ENCODE data around the gene IL19.

The IL19 gene

GRCh38 chr1:206751891-206752290 lies 18.7 kb upstream of the IL19 start:
- Histone ChIP-seq H3K9ac (ENCODE audit: low read length) (no peak overlapping the region), H3K79me2 (ENCODE audit: low read length) (no peaks in the 10 kb centered on the region), H3K36me3 (replicated peaks; ENCODE audit: low read depth, low read length) (no peaks in the 10 kb centered on the region), H4K20me1 (ENCODE audit: insufficient read depth, low read length) (no peaks in the 10 kb centered on the region), H3K4me3 (ENCODE audit: low read length) (no peak overlapping the region), H3K27ac (ENCODE audit: low read length) (no peak overlapping the region), H2AFZ (ENCODE audit: low read depth, low read length) (no peak overlapping the region), H3K27me3 (ENCODE audit: low read depth, low read length) (0 out of 2 replicates have a peak, but pooled peaks cover 9% of the 10 kb centered on the region), H3K9me3 (ENCODE audit: insufficient read depth, low read length) (no peaks in the 10 kb centered on the region), H3K4me2 (ENCODE audit: low read length) (no peak overlapping the region), H3K4me1 (ENCODE audit: low read length) (0 out of 2 replicates have a peak, but pooled peaks cover 2% of the 10 kb centered on the region)
- TF ChIP-seq EZH2phosphoT487 (IDR thresholded peaks at IDR 0.05; ENCODE audit: low read depth) (no peak), CTCF (IDR thresholded peaks at IDR 0.05; ENCODE audit: low read depth, low read length) (no peak)

DNA sequence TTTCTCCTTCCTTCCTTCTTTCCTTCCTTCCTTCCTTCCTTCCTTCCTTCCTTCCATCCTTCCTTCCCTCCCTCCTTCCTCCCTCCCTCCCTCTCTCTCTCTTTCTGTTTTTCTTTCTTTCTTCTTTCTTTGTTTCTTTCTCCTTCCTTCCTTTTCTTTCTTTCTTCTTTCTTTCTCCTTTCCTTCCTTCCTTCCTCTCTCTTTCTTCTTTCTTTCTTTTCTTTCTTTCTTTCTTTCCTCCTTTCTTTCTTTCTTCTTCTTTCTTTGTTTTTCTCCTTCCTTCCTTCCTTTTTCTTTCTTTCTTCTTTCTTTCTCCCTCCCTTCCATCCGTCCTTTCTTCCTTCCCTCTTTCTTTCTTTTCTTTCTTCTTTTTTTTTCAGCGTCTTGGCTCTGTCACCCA lies 18.1 kb upstream of the IL19 start:
- TF ChIP-seq EZH2phosphoT487 (IDR thresholded peaks at IDR 0.05; ENCODE audit: low read depth) (no peak), CTCF (IDR thresholded peaks at IDR 0.05; ENCODE audit: low read depth, low read length) (no peak)
- H3K27me3 ChIP-seq (ENCODE audit: low read depth, low read length): 0 out of 2 replicates have a peak, but pooled peaks cover 9% of the 10 kb centered on the region
- H3K9ac ChIP-seq (ENCODE audit: low read length): no peak overlapping the region
- H3K4me1 ChIP-seq (ENCODE audit: low read length): 0 out of 2 replicates have a peak, but pooled peaks cover 2% of the 10 kb centered on the region
- H3K4me3 ChIP-seq (ENCODE audit: low read length): no peak overlapping the region
- no peaks in the 10 kb centered on the region for H4K20me1 ChIP-seq (ENCODE audit: insufficient read depth, low read length)
- no peaks in the 10 kb centered on the region for H3K79me2 ChIP-seq (ENCODE audit: low read length)
- H2AFZ ChIP-seq (ENCODE audit: low read depth, low read length): no peak overlapping the region
- no peak overlapping the region for H3K4me2 ChIP-seq (ENCODE audit: low read length)
- H3K9me3 ChIP-seq (ENCODE audit: insufficient read depth, low read length): no peaks in the 10 kb centered on the region
- H3K27ac ChIP-seq (ENCODE audit: low read length): no peak overlapping the region
- no peaks in the 10 kb centered on the region for H3K36me3 ChIP-seq (replicated peaks; ENCODE audit: low read depth, low read length)

DNA sequence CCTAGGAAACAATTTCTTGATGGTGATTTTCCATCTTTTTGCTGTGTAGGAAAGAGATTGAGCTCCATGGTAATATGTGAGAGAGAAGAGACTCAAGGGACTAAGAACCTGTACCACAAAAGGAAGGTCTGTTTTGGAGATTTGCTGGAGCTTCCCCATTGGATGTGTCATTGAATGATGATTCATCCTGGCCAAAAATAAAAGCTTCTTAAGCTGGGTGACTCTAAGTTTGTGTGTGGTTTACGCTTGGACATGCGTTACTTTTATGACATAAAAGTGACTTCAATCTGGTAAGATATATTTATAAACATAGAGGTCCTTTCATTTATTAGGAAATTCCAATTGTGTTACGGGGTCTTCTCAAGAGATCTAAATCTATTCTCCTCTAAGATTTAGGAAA lies 17.4 kb upstream of the IL19 start:
- Histone ChIP-seq H3K4me1 (ENCODE audit: low read length) (peaks cover 8% of the 10 kb centered on the region), H3K4me2 (ENCODE audit: low read length) (no peak overlapping the region)
- TF ChIP-seq EZH2phosphoT487 (IDR thresholded peaks at IDR 0.05; ENCODE audit: low read depth): no peak
- TF ChIP-seq CTCF (IDR thresholded peaks at IDR 0.05; ENCODE audit: low read depth, low read length): no peak

GRCh38 chr1:206754011-206754410 lies 16.6 kb upstream of the IL19 start:
- H3K4me3 ChIP-seq (ENCODE audit: low read length): no peak overlapping the region
- H3K79me2 ChIP-seq (ENCODE audit: low read length): no peaks in the 10 kb centered on the region
- peaks cover 6% of the 10 kb centered on the region for H3K4me1 ChIP-seq (ENCODE audit: low read length)
- no peaks in the 10 kb centered on the region for H4K20me1 ChIP-seq (ENCODE audit: insufficient read depth, low read length)
- H3K9ac ChIP-seq (ENCODE audit: low read length): no peak overlapping the region
- no peaks in the 10 kb centered on the region for H3K36me3 ChIP-seq (replicated peaks; ENCODE audit: low read depth, low read length)
- no peak overlapping the region for H3K27ac ChIP-seq (ENCODE audit: low read length)
- no peak overlapping the region for H2AFZ ChIP-seq (ENCODE audit: low read depth, low read length)
- no peak overlapping the region for H3K4me2 ChIP-seq (ENCODE audit: low read length)
- 0 out of 2 replicates have a peak, but pooled peaks cover 9% of the 10 kb centered on the region for H3K27me3 ChIP-seq (ENCODE audit: low read depth, low read length)
- TF ChIP-seq CTCF (IDR thresholded peaks at IDR 0.05; ENCODE audit: low read depth, low read length) (no peak), EZH2phosphoT487 (IDR thresholded peaks at IDR 0.05; ENCODE audit: low read depth) (no peak)
- H3K9me3 ChIP-seq (ENCODE audit: insufficient read depth, low read length): no peaks in the 10 kb centered on the region

More for the DNA sequence above, 17.4 kb upstream of the IL19 start:
- H3K9ac ChIP-seq (ENCODE audit: low read length): no peak overlapping the region
- 0 out of 2 replicates have a peak, but pooled peaks cover 9% of the 10 kb centered on the region for H3K27me3 ChIP-seq (ENCODE audit: low read depth, low read length)
- H3K79me2 ChIP-seq (ENCODE audit: low read length): no peaks in the 10 kb centered on the region
- no peak overlapping the region for H3K27ac ChIP-seq (ENCODE audit: low read length)
- no peak overlapping the region for H3K4me3 ChIP-seq (ENCODE audit: low read length)
- H3K9me3 ChIP-seq (ENCODE audit: insufficient read depth, low read length): no peaks in the 10 kb centered on the region
- H2AFZ ChIP-seq (ENCODE audit: low read depth, low read length): no peak overlapping the region
- H4K20me1 ChIP-seq (ENCODE audit: insufficient read depth, low read length): no peaks in the 10 kb centered on the region
- no peaks in the 10 kb centered on the region for H3K36me3 ChIP-seq (replicated peaks; ENCODE audit: low read depth, low read length)
